Measurements from ENCODE around the gene PEPD. TPM values are rescaled to one million over a fixed set of nuclear protein-coding genes. Genes with fewer than 3 reads are reported as not detected.

The PEPD gene
- total and polyA plus RNA-seq, 2 donors (not counting 3 experiments of a cell fraction or from before 2014, with no cell fraction given) = 73.7 to 126 TPM

GRCh38 chr19:33339016-33339984, 182.3 kb downstream of the PEPD start:
- no TSS peak for BruUV-seq (replicated peaks)
- POLR2A ChIA-PET = no interaction called here
- H3K27ac ChIP-seq (ENCODE audit: insufficient read depth, low read depth, low read length) = no peak overlapping the region
- no peaks in the 10 kb centered on the region for H3K36me3 ChIP-seq (ENCODE audit: control insufficient read depth in 2 of 2, extremely low read depth in 1 of 2, insufficient read depth in 2 of 2, low read length in 2 of 2)
- FAIRE-seq (no peak), DNase-seq (ENCODE audit: low read depth, low spot score) (no peak)
- no peaks in the 10 kb centered on the region for H4K20me1 ChIP-seq (replicated peaks; ENCODE audit: control insufficient read depth, extremely low read depth, insufficient read depth, low read length)
- no peak overlapping the region for H2AFZ ChIP-seq (ENCODE audit: low read depth, low read length)
- TF ChIP-seq POLR2AphosphoS5 (IDR thresholded peaks at IDR 0.05; ENCODE audit: insufficient read depth, low read depth, low read length) = no peak
- no peak for TF ChIP-seq CTCF (IDR thresholded peaks at IDR 0.05; ENCODE audit: extremely low read depth in 1 of 2, insufficient read depth in 1 of 2, low read depth in 1 of 2, low read length in 2 of 2)
- TF ChIP-seq FOS (IDR thresholded peaks at IDR 0.05; ENCODE audit: borderline replicate concordance, insufficient read depth, low read length) = no peak
- no peak for TF ChIP-seq EZH2 (IDR thresholded peaks at IDR 0.05; ENCODE audit: borderline replicate concordance, low read depth, low read length, severe bottlenecking)
- TF ChIP-seq JUN (IDR thresholded peaks at IDR 0.05; ENCODE audit: borderline replicate concordance, insufficient read depth, insufficient read length, low read depth) = no peak
- no peak for TF ChIP-seq GATA2 (IDR thresholded peaks at IDR 0.05; ENCODE audit: insufficient read depth, insufficient read length, low read depth, low read length)
- no peak for TF ChIP-seq MAX (IDR thresholded peaks at IDR 0.05; ENCODE audit: insufficient read depth, insufficient read length)
- TF ChIP-seq POLR2A (IDR thresholded peaks at IDR 0.05; ENCODE audit: low read depth, low read length) = no peak
- no peak for TF ChIP-seq MYC (IDR thresholded peaks at IDR 0.05; ENCODE audit: low read depth, low read length)
- no peaks in the 10 kb centered on the region for H3K4me1 ChIP-seq (ENCODE audit: control insufficient read depth, extremely low read depth, insufficient read depth, low read length)
- no peaks in the 10 kb centered on the region for H3K79me2 ChIP-seq (ENCODE audit: control insufficient read depth, insufficient read depth, low read length)
- H3K9ac ChIP-seq (replicated peaks; ENCODE audit: extremely low read depth, insufficient read depth, low read length) = no peak overlapping the region
- no peak overlapping the region for H3K4me2 ChIP-seq (ENCODE audit: insufficient read depth, low read length)
- intact Hi-C loops (cut with micrococcal nuclease) = no loop called here
- H3K27me3 ChIP-seq (ENCODE audit: control insufficient read depth in 2 of 2, insufficient read depth in 2 of 2, low read length in 2 of 2) = peaks cover 0 to 6% of the 10 kb centered on the region in 2 experiments
- dilution Hi-C loops (cut with MboI; ENCODE audit: extremely low pct_ligation_motif_present, low sequenced_read_pairs) = no loop called here
- CTCF ChIA-PET = no interaction called here
- no peaks in the 10 kb centered on the region for H3K9me3 ChIP-seq (replicated peaks; ENCODE audit: control insufficient read depth, insufficient read depth, low read length)
- no peak overlapping the region for H3K4me3 ChIP-seq (replicated peaks in 1 of 3; ENCODE audit: insufficient read depth in 1 of 3, low read depth in 1 of 3, low read length in 3 of 3)
- no peaks in the 10 kb centered on the region for H3K9me1 ChIP-seq (replicated peaks; ENCODE audit: control insufficient read depth, extremely low read depth, insufficient read depth, low read length)

Other genes with a start within 250 kb of the PEPD start
- gene CEBPA, start 219.3 kb downstream of the PEPD start, total RNA-seq = not detected in 2 replicates
- gene CEBPA, start 219.3 kb downstream of the PEPD start, polyA plus RNA-seq = 0.05 and 0.06 TPM in 2 replicates
- 24.3 and 24.6 TPM in 2 replicates for gene CEBPG, start 148.1 kb downstream of the PEPD start, total RNA-seq
- gene CEBPG, start 148.1 kb downstream of the PEPD start, polyA plus RNA-seq = 7.7 and 10.2 TPM in 2 replicates
- not detected in 2 replicates for gene CHST8, start 100.2 kb upstream of the PEPD start, total RNA-seq
- 0.11 TPM in 1 of 2 replicates, not detected in the other for gene CHST8, start 100.2 kb upstream of the PEPD start, polyA plus RNA-seq